HG03039 (cell line): ENCODE data around the gene UNC50.
"Not testable (repeated sequence)": the region's sequence is repeated elsewhere in the genome, so short reads cannot be mapped to it uniquely, and the experiment has no call there.

ENCODE experiments used
- ATAC-seq: cut with Tn5 transposase; IDR thresholded peaks from one replicate; pipeline ENCODE4 v1.9.1; 2021; ENCODE audit warnings: mild to moderate bottlenecking, moderate library complexity; ENCODE audit not compliant: unreplicated experiment

The UNC50 gene

DNA sequence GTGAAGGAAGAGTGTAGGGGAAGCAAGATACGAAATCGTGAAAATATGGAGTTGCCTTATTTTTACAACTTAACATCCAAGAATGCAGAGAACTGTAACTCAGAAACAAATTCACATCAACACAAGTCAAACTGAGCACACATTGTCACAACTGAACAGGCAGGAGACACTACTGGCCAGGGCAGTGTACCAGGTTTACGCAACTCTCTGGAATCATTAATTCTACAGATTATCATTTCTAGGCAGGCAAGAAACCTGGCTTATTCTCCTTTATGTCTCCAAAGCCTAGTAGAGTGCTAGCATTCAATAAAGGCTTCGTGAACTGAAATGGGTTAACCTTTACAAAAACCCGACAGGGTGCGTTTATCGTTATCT is 661 bp upstream of the UNC50 start:
- no peak for ATAC-seq

DNA sequence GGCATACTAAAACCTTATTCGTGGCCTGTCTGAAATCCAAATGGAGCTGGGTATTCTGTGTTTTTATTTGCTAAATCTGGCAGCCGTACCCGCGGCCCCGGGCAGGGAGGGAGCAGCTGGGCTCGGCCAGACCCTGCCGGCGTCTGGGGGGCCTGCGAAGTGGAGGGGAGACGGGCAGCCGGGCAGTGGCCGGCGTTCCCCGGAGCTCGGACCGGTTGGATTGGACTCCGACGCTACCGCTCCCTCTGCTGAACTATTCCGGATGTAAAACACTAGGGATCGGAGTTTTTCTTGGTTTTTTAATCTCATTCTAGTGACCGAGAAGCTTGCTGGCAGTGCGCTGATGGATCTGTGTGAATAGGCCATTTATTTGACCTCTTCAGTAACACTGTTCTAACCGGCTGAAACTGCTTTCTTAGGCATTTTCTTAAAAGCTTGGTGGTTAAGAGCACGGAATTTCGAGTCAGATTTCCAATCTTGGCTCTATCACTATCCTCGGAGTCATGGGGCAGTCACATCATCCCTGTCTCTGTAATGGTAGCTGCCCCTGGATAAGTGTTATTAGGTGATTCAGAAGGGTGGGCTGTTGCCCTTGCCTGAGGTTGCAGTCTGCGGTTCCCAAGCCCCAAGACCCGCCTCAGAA is 694 bp downstream of the UNC50 start:
- ATAC-seq = no peak

DNA sequence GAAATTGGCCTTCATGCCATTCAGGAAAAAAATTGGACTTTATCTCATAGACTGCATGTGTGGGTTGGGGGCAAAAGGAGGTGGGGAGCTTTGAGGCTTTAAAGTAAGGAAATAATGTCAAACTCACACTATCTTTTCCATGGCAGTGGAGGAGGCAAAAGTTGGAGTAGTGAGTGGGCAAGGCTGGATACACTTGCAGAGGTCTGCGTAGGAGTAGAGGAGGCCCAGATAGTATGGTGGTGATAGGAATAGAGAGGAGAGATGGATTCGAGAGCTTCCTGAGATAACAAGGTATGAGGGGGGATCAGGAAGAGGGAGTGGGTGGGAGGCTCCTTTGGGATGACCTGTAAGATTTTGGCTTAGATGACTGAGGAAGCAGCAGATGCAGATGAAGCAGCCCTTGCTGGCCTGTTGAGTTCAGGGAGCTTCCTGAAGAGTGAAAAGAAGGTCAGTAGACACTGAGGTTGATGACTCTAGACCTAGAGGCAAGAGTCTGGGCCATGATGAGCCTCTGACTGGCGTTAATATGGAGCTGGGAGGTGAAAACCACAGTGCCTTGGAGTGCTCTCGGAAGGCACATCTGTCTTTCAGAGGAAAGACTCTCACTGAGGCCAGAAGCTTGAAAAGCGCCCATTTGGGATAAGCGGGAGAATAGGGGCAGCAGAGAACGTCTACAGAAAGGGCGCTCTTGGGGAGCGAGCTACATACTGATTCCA is 5.8 kb downstream of the UNC50 start:
- ATAC-seq = no peak

DNA sequence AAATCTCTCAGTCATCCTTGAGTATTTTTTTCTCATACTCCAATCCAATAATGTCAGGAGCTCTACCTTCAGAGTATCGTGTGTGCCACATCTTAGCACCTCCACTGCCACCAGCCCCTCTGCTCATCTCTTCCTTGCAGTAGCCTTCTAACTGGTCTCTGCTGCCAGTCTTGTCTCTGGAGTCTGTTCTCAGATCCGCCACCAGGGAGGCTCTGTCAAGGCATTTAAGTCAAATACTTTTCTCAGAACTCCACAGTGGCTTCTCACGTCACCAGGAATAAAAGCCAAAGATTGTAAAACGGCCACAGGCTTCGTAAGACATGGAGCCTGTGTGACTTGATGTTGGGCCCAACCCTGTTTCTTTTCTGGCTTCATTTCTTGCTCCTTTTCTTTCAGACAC is 7.1 kb downstream of the UNC50 start:
- ATAC-seq = no peak

DNA sequence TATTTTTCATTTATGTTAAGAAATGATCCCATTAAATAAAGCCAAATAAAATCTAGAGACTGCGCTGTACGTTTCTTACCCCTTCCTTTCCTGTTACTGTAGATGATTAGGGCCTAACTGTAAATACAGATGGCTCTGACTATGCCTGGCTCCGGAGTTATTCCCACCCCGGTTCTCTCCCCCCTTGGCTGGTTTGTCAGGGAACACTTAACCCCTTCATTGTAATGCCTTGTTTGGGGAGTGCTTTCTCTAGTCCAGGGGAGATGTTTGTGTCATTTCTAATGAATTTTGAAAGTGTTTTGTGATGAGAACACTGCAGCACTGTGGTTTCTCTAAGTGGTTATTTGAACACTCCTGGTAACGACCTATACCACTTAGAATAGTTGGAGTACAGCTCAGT is 8.8 kb downstream of the UNC50 start:
- ATAC-seq = no peak

DNA sequence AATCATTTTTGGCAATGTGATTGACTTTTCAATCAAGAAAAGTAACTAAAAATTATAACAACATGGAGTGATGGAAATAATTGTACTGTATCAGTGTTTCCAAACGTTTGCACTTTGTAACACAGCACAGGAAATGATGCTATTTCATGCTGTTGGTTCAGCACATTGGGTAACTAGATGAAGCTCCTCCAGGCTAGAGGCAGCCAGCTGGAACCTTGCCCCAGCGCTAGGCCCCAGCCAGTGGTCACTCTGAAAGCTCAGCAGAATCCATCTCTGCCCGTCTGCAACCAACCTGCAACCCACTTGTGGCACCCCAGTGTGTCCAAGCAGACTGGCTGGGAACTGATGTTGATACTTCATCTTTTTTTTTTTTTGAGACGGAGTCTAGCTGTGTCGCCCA is 15.3 kb downstream of the UNC50 start:
- ATAC-seq = no peak

DNA sequence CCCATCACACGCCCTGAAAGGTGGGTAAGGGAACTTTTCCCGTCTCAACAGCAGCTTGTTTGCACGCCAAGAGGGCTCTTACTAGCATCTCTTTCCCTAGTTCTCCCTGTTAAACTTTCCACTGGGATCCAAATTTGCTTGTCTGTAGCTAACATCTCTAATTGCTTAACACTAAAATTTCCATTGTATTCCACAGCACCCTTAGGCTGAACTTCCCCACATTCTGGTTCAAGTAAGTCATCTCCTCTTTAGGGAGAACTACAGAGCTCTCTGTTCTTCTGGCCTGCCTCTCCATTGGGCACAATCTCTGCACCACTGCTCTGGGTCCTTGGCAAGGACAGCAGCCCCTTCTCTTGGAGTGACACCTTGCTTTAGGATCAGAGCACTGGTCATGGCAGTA is 24.0 kb downstream of the UNC50 start:
- ATAC-seq = no peak

DNA sequence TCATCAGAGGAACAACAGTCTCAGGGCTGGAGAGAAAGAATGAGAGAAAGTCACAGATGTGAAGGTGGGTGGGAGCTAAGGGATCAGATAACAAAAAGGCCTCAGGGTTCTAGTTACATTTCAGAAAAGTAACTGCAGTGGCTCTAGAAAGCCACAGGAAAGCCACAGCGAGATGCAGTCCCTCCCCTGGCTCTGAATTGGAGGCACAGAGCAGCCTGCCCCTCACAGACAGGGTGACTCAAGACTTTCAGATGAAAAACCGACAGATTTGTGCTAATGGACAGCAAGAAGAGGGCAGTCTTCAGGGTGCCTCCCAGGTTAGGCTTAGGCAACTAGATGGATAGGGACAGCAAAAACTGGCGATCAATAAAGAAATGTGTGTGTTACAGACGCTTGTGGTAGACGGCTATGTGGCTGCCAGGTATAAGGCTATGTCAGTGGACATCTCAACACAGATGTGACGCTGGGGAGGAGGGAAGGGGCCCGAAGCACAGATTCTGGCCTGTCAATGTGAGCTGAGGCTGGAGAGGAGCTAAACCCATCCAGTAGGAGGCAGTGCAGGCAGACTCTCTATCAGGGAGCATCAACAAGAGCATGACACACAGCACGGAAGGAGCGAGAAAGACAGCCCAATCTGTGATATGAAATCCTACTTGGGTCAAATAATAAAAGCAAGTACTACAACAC is 26.2 kb downstream of the UNC50 start:
- ATAC-seq = no peak

DNA sequence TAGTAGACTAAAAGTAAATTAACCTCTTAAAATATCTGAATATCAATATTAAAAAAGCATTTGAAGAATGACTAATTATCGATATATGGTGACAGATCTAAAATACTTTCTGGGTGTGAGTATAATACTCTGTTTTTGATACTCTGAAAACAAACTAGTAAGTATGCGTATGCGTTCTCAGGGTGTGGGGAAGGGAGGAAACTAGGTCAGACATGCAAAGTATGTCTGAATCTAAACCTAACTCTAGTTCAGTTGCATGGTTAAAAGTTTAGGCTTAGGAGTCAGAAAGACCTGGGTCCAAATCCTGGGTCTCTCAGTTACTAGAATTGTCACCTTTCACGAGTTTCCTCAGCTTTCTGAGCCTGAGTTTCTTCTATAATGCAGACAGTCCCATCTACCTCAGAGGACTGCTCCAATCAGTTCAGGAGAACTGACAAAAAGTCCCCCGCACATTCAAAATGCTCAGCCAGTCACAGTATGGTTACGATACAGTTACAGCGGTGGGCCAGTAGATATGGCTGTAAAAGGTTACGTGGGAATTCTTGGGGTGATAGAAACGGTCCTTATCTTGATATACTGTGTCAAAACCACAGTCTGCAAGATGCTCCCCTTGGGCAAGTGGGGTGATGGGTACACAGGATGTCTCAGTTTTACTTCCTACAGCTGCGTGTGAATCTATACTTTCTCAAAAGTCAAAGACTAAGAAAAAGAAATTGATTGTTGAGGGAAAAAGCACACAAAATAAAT is 29.2 kb downstream of the UNC50 start:
- no peak for ATAC-seq

DNA sequence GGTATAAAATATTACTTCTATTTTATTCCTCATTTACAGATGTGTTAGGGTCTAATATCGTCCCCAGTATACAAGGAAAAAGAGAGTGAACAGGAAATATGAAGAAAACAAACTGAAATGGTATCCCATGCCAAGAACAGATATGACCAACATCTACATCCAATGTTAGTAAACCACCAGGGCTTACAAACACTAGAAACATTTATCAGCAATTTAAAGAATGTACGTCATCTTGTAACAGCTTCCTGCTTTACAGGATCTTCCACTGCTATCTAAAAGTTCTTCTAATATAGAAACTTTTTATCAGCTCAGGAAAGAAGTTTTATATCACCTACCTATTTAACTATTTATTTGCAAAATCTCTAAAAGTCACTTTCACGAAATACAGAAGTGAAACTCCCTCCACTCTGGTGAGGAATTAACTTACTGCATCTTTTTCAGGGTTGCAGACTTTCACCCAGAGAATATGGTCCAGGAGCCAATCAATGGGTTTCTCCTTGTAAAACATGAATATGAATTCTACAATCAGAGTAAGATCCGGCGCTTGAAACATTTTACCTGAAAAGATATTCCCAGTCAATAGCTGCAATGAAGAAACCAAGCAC is 35.2 kb downstream of the UNC50 start:
- no peak for ATAC-seq

DNA sequence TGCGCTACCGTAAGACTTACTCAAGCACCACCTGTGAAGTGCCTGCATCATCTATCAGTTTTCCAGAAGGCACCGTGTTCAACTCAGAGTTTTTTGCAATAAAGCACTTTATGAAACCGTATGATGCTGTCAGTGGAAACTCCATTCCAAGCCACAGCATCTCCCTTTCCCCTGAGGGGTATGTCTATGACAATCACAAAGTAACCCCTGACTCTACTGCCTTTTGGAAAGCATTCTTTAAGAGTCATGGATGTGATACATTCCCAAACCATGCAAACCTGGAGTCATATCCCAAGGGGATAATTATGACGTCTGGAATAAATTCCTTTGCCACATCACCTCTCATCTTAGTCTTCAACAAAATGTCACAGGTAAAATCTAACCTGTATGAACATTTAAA is 39.2 kb downstream of the UNC50 start:
- no peak for ATAC-seq

DNA sequence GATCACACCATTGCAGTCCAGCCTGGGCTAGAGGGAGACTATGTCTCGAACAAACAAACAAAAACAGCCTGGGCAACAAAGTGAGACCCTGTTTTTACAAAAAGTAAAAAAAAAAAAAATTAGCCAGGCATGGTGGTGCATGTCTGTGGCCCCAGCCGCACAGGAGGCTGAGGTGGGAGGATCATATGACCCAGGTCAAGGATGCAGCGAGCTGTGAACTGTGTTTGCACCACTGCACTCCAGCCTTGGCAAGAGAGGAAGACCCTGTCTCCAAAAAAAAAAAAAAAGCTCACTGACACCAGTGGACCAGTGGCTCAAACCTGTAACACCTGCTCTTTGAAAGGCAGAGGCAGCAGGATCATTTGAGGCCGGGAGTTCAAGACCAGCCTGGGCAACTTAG is 40.1 kb downstream of the UNC50 start:
- no peak for ATAC-seq

DNA sequence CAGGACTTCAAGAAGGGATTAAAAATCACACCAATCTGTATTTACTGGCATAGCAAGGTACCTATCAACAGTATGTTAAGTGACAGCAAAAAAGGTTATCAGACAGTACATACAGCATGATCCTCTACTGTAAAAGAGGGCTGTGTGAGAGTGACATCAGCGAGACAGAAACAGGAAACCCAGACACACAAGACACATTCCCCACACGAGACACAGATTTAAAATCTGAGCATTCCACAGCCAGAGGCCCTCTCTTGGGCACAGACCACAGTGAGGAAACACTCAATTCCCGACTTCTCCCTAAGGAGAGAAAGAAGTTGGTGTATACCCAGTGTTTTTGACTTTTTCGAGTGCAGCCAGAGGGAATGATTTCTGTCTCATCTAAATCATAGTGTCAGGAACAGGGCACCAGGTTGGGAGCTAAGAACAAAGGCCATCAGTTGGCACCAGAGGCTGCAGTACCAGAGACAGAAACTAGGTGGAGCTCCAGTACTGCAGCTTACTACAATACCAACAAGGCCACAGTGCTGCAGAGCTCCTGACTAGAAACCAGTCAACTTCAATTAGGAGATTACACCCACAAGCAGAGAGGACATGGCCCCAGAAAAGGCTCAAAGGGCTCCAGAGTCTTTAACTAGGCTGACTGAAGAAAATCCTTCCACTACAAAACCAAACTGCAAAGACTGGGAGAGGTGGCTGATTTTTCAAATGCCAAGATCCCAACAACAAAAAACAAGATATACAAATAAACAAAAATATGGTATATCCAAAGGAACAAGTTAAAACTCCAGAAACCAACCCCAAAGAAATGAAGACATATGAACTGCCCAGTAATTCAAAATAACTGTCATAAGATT is 41.0 kb downstream of the UNC50 start:
- ATAC-seq = no peak

DNA sequence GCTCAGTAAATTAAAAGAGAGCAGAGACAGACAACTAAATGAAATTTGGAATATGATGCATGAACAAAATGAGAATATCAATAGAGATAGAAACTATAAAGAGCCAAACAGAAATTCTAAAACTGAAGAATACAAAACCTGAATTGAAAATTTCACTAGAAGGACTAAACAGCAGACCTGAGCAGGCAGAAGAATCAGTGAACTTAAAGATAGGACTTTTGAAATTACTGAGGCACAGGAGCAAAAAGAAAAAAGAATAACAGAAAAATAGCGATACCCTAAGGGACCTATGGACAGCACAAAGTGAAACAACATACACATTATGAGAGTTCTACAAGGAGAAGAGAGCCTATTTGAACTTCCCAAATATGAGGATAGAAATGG is 41.6 kb downstream of the UNC50 start:
- no peak for ATAC-seq

DNA sequence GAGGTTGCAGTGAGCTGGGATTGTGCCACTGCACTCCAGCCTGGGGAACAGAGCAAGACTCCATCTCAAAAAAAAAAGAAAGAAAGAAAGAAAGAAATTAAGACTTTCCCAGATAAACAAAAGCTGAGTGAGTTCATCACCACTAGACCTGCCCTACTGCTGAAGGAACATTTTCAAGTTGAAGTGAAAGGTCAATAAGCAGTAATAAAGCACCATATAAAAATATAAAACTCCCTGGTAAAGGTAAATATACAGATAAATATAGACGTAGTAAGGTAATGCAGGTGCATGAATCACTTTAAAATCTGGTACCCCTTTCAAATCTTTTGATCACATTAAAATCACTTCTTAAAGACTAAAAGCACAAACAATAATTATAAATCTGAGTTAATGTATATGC is 42.6 kb downstream of the UNC50 start:
- no peak for ATAC-seq

DNA sequence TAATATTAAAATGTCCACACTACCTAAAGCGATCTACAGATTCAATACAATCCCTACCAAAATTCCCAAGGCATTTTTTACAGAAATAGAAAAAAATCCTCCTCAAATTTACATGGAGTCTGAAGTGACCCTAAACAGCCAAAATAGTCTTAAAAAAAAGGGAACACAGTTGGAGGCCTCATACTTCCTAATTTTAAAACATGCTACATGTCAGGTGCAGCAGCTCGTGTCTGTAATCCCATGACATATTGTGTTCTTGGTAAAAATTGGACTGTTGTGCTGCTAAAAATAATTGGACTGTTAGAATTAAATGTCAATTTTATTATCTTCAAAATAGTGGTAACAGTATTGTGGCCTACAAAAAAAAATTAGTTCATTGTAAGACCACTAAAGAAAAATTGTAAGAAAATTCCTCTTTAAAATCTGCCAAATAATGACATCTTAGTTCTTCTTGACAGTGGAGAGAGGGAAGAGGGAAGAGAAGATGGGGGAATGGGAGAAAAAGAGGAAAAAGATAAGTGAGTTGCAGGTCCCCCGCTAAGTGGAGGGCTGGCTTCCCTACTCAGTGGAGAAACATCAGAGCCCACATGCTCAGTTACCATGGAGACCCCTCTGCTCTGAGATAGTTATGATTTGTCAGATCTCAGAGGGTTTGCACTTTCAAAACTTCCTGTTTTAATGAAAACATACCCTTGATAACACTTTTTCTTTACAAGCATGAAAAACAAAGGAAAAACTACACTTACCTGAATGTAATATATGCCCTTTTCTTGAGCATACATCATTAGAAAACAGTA is 46.5 kb downstream of the UNC50 start:
- ATAC-seq = no peak

DNA sequence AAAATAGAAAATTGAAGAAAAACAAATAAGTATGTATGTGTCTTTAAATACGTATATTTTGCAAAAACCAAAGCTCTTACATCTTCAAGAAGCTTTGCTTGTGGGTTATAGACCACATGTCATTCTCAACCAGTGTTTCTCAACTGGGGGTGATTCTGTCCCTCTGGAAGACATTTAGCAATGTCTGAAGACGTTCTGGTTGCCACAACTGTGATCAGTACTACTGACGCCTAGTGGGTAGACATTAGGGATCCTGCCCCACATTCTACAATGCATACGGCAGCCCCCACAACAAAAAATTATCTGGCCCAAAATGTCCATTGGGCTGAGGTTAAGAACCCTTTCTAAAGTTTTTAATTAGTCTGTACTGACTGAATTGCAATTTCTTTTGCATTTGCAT is 48.4 kb downstream of the UNC50 start:
- ATAC-seq = no peak

DNA sequence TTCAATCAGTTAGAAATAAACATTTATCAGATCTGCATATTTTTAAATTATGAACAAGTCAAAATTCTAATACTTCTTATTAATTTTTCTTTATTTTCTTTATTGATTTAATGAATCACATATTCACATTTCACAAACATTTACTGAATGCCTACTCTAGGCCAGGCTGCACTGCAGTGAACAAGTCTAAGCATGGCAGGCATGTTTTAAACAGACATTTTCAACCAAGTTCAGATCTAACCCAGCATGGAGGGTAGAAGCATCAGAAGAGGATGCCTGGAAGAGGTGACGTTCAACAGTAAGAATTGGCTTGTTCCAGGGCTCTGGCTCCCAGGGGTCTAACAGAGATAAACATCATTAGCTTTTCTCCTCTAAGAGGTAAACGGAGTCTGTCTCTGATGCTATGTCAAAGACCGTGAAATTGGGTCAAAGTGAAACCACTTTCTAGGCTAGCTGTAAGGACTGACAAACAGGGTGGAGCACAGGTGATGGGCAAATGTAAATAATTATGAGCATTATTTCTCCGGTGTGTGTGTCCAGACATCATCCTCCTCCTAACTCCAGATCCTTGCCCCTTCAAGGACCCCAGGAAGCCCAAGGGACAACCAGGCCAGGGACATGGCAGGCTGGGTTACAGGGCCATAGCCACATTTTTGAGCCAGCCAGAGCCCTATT is 50.6 kb downstream of the UNC50 start:
- no peak for ATAC-seq

DNA sequence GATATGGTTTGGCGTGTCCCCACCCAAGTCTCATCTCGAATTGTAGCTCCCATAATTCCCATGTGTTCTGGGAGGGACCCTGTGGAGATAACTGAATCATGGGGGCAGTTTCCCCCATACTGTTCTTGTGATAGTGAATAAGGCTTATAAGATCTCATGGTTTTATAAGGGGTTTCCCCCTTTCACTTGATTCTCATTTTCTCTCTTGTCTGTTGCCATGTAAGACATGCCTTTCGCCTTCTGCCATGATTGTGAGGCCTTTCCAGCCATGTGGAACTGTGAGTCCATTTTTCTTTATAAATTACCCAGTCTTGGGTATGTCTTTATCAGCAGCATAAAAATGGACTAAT is 51.1 kb downstream of the UNC50 start:
- not testable (repeated sequence) for ATAC-seq
